Midbrain (tissue), 1 donor: Measurements from ENCODE around the gene LAMA5.
A peak's percentile ranks its signal among the peaks of the same experiment; 100 is the strongest.
"Not testable (repeated sequence)": the region's sequence is repeated elsewhere in the genome, so short reads cannot be mapped to it uniquely, and the experiment has no call there.

ENCODE experiments used
- DNase-seq: peaks from one replicate; lab custom pipeline; 2025; lab: John Stamatoyannopoulos, UW

Gene LAMA5

GRCh38 chr20:62387933-62388635 lies 21.0 kb upstream of the LAMA5 start:
- DNase-seq = no peak

DNA sequence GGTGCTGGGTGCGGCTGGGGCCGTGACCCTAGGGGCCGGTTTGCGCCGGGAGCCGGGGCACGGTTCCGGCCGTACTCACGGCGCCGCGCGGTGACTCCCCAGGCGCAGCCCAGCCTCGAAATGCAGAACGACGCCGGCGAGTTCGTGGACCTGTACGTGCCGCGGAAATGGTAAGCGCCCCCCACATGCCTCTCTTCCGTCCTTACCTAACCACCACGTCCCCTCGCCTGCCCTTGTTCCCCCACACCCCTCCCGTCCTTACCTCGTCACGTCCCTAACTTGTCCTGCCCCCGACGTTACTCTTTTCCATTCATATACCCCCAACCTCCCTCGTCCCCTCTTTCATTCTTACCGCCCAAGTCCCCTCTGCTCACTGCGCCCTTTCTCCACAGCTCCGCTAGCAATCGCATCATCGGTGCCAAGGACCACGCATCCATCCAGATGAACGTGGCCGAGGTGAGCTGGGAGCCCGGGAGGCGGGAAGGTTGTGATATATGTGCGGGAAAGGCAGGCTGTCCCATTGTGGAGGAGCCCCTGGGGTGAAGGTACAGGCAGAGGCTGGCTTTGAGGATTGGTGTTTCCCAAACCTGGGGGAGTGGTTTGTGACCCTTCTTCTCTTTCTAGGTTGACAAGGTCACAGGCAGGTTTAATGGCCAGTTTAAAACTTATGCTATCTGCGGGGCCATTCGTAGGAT lies 20.3 kb upstream of the LAMA5 start:
- DNase-seq = no peak

DNA sequence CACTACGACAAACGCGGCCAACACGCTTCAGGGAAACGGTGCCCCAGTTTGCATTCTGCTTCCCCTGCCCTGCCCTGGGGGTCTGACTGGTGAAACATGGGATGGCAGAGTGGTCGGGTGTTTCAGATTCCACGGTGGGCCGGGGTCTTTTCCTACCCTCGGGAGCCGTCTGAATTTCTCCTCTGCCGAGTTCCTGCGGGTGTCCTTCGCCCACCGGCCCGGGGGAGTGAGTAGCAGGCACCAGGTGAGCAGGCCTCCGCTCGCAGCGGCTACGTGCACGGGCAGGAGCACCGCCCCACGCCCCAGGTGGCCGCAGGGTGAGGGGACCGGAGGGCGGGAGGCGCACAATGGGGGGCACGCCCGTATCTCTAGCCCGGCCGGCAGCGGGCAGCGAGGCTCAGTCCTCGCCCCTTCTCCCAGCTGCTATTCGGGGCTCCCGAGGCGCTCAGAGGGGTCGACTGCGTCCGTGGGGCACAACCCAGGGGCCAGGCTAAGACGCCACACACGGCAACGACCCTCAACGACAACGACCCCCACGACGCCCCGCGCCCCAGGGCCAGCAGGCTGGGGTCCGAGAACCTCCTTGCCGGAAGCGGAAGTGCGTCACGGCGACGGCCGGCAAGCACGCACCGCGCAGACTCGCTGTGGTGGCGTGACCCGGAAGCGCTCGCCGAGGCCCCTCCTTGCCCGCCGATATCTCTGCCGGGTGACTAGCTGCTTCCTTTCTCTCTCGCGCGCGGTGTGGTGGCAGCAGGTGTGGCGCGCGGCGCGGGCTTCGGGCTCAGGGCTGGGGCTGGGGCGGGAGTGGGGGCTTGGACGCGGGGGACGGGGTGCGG lies 19.5 kb upstream of the LAMA5 start, which contains the start of gene RPS21:
Gene RPS21, plus strand, starts transcription at position 721 of the 836 bp plus-strand sequence. CDS start 236 bp downstream, outside the sequence.
- peak; percentile 90 for DNase-seq

DNA sequence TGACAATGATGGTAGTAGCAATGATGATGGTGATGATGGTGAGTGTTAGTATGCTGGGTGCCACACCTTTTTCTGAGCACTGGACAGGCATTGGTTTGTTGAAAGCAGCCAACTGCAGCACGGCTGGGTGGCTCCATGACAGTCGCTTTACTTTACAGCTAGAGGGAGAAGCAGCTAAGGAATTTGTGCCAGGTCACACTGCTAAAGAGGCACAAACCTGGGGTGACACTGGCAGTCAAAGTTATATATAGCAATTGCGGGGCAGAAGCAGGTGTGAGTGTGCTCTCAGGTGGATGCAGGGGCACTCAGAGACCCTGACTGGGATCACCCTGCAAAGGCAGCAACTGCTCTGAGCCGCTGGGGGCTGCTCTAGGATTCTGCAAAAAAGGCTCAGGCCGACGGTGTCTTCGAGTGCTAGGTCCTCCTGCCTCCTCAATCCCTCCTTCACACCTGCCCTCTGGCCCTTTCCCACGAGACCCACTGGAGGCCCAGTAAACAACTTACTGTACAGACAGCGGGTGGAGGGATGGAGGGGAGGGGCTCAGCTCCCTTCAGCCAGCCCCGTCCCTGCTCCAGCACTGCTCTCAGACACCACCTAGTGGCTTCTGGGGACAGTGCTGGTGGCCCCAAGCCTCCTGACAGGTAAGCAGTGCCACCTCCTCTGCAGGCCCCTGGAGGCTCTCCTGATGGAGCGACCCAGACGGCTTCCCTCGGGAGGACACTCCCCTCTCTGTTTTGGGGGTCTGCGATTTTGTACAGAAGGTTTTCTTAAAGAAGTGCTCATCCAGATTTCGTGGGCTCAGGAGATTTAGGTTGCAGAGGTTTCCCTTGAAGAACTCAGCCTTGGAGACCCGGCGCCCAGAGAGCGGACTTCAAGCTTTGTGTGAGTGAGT lies 15.4 kb upstream of the LAMA5 start:
- peak; percentile 48 for DNase-seq

- DNase-seq = no peak
These were observed 14.7 kb upstream of the LAMA5 start for GRCh38 chr20:62381842-62382241.

DNA sequence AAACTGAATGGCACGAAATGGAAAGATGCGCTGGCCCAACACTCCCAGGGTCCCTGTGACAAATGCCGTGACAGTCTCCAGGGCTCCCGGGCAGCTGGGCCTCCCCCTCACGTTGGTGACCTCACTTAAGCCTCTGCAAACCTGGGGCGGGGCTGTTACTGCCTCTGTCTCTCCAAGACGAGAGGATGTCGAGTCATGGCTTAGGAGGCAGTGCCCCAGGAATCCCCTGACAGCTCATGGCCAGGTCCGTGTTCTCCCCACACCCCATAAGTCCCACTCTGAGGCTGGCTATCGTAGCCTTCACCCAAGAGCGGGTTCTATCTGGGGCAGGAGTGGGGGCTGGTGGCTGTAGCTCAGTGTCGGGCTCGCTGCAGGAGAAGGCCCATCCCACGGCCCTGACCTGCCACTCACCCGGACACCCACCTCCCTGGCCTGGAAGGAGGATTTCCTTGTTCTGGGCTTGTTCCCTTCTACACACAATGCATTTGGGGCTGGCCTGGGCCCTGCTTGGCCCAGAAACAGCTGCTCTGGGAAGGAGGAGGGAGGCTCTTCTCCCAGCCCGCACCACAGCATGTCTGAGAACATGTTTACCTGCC lies 14.2 kb upstream of the LAMA5 start:
- DNase-seq = no peak

GRCh38 chr20:62378215-62378614 lies 11.1 kb upstream of the LAMA5 start:
- DNase-seq = no peak

- peak; percentile 30 for DNase-seq
These were observed 10.6 kb upstream of the LAMA5 start for GRCh38 chr20:62377615-62378178.

- DNase-seq = no peak
These were observed 10.0 kb upstream of the LAMA5 start for GRCh38 chr20:62377064-62377461.

- DNase-seq = no peak
These were observed 9.3 kb upstream of the LAMA5 start for GRCh38 chr20:62376112-62377063.

DNA sequence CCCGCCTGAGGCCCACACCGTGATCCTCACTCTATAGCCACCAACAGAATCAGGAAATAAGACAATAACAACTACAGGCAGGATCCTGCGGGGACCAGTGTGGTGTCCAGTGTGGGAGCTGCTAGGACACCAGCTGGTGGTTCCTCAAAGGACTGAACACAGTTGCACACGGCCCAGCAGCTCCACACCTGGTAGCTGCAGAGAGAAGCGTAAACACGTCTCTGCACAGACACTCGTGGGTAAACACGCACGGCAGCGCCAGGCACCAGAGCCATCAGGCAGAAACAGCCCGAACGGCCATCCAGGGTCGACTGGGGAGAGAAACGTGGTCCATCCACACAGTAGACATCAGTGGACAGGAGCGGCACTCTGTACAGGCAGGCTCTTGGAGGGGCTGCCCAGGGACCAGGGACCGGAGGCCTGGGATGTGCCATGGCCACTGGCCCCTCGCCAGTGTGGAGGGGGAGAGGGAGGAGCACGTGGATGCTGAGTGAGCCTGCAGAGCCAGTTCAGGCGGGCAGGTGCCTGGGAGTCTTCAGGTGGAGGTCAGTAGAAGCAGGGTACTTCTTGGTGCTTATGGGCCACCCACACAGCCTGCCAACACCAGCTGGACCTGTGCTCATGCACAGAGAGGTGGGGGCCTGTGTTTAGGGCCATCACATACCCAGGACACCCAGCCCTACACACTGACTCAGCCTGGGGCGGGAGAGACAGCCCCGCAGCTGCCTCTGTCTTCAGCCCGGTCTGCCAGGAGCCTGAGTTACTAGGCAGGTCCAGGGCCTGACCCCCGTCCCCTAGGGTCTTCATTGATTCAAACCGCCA lies 7.4 kb upstream of the LAMA5 start:
- no peak for DNase-seq

- not testable (repeated sequence) for DNase-seq
These were observed 6.6 kb upstream of the LAMA5 start for GRCh38 chr20:62373631-62374179.

DNA sequence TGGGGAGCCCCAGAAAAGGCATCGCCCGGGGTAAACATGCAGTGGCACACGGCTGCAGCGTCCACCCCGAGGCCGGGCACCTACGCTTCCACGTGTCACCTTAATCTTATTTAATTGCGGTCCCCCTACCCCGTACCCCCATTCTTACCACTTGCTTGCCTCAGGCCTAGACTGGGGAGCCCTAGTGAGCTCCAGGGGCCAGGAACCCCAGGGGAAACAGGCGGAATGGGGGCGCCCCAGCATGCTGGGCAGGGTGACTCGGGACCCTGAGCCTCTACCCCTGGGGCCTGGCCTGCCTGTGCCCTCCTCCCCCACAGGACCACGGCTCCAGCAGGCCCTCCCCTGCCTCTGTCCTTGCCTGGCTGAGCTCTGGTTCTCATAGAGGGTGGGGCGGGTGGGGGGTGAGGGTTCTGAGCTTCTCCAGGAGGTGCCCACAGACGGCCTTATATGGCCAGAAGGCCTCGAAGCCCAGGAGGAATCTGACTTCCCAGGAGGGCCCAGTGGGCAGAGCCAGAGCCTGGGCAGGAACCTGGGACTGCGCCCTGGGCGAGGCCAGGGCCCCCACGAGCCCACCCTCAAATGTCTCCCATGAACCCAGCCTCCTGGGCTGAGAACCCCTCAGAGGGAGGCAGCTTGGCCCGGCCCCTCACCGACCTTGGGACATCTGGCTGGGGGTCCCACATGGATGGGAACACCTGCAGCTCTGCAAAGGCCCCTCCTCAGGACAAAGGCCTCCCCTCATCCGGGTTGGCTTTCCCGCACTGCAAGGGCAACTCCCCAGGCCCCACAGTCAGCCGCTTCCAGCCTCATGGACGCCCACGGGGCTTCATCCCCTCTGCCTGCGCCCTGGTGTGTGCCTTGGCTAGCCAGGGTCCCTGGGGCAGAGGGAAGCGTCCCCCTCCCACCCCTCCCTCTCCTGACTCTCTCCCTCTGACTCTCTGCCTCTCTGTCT lies 5.2 kb upstream of the LAMA5 start:
- DNase-seq = no peak

DNA sequence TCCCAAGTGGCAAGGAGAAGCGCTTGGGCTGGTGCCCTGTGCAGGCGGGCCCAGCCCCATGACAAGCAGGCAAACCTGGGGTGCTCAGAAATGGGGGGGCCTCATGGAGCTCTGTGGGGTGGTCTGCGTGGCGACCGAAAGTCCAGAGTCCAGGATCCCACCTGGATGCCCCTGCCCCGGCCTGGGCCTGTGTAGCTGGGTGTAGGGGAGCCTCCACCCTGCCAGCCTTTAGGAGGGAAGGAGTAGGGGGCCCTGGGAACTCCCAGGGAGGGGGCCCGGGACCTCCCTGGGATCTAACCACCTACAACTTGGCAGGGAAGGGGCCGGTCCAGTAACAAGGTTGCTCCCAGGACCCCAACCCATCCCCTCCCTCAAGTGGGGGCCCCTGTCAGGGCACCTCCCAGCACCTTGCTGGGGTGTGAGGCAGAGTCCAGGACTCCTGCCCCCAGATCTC lies 4.5 kb upstream of the LAMA5 start:
- no peak for DNase-seq

DNA sequence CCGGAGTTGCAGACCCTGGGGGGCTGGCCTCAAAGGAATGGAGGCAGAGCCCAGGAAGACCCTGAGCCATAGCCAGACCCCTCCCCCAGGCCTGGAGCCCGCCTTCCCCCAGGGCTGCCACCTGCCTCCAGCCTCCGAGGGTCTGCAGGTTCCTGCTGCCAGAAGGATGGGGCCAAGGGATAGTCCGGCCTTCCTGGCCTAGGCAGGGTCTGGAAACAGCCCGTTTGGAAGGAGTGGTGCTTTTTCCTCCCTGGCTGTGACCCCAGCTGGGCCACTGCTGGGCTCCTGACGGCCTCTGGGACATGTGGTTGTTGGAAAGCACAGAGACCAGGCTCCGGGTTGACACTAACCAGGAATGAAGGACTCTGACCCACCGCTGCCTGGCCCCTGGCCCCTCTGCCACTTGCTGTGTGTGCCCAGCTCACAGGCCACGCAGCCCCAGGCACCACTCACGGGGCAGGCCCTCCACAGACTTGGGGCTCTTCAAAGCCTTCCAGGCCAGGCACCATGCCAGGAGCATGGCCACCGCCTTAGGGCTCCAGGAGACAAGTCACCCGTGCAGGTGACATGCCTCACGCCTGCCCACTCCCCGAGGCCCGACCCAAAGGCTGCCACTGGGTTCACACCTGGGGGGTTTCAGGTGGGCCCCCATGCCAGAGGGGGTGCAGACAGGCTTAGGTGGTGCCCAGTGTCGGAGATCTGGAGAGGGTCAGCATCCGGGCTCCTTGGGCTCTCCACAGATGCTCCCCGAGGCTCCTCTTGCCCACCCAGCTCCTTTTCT lies 3.9 kb upstream of the LAMA5 start:
- no peak for DNase-seq

GRCh38 chr20:62370115-62370806 lies 3.1 kb upstream of the LAMA5 start:
- DNase-seq = no peak
